ENCODE measurements around the gene CASP1.

CASP1 gene

DNA sequence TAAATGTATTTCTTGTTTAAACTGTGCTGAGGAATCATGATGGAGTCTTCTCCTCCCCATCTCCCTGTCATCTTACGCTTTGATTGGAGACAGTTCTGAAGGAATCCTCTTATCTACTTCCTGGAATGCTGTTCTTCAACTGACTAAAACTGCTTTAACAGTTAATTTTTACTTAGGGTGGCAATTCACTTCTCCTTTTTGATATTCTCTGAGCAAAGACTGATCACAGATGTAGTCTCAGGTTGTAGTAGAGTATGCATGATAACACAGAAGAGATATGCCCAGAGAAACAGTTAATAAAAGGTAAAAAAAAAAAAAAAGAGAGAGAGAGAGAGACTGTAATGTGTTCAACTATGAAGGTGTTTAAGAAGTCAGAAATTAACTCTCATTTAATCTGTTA lies 10.6 kb downstream of the CASP1 start:
- in situ Hi-C loops (cut with HindIII; ENCODE audit: low sequenced_read_pairs) = no loop called here
- no peak overlapping the region for H3K4me3 ChIP-seq (ENCODE audit: low read depth, low read length)
- DNase-seq (ENCODE audit: low read depth) = no peak
- TF ChIP-seq, protein P1, sequence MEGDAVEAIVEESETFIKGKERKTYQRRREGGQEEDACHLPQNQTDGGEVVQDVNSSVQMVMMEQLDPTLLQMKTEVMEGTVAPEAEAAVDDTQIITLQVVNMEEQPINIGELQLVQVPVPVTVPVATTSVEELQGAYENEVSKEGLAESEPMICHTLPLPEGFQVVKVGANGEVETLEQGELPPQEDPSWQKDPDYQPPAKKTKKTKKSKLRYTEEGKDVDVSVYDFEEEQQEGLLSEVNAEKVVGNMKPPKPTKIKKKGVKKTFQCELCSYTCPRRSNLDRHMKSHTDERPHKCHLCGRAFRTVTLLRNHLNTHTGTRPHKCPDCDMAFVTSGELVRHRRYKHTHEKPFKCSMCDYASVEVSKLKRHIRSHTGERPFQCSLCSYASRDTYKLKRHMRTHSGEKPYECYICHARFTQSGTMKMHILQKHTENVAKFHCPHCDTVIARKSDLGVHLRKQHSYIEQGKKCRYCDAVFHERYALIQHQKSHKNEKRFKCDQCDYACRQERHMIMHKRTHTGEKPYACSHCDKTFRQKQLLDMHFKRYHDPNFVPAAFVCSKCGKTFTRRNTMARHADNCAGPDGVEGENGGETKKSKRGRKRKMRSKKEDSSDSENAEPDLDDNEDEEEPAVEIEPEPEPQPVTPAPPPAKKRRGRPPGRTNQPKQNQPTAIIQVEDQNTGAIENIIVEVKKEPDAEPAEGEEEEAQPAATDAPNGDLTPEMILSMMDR (IDR thresholded peaks at IDR 0.05; ENCODE audit: low read depth, low read length, missing control alignments) = no peak

DNA sequence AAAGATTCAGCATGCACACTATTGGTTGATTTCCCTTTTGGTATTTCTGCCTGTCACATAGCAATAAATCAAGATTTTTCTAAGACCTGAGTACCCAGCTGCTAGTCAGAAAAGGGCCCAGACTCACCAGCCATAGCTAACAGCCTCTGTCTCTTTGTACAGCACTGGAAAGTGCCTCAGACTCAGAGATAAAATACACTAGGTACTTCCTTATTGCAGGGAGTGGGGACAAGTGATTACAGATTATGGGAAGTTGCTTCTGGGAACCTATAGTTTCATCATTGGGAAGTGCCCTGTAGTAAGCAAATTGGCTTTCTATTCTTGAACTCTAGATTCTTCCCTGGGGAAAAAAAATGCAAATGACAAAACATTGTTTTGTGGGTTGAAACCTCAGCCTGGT lies 11.9 kb downstream of the CASP1 start, which contains the start of gene CASP5:
TSS of gene CASP5 (minus strand) at position 166 of the 400 bp plus-strand sequence. CDS start at position 134, 32 bp downstream.
- TF ChIP-seq, protein P1 (IDR thresholded peaks at IDR 0.05; ENCODE audit: low read depth, low read length, missing control alignments) = no peak
- no peak for DNase-seq (ENCODE audit: low read depth)
- in situ Hi-C loops (cut with HindIII; ENCODE audit: low sequenced_read_pairs) = no loop called here
- H3K4me3 ChIP-seq (ENCODE audit: low read depth, low read length) = no peak within 1 kb of the TSS

DNA sequence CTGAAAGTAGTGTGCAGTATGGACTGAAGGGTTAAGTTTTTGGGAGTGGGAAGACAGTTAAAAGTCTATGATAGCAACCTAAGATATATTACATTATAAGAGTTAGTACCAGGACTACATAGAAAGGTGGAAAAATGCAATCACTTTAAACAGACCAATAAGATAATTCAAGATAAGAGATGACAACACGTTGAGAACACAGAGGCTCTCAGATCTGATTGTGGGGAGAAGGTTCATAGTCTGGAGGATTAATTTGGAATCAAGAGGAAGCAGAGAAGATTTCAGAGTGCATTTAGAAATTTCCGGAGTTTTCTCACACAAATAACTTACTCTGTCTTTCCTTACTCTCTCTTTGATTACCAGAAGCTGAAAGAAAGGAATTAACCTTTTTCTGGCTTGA lies 12.4 kb downstream of the CASP1 start:
- TF ChIP-seq, protein P1 (IDR thresholded peaks at IDR 0.05; ENCODE audit: low read depth, low read length, missing control alignments) = no peak
- no peak overlapping the region for H3K4me3 ChIP-seq (ENCODE audit: low read depth, low read length)
- no peak for DNase-seq (ENCODE audit: low read depth)
- in situ Hi-C loops (cut with HindIII; ENCODE audit: low sequenced_read_pairs) = no loop called here

DNA sequence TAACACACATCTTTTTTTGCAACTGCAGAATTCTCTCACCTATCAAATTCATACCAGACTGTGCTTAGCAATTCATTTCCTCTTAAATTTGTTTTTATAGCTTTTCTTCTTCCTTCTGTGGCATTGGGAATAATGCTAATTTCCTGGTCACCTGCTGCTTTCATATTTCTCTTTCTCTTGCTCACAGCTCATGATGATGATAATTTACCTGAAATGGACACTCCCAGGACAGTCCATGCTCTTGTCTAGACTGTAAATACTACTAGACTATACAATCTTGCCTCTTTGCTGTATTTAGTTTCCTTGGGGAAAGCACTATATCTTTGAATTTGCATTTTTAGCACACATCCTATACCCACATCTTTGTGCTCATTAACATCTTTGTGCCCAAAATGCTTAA lies 27.5 kb downstream of the CASP1 start:
- in situ Hi-C loops (cut with HindIII; ENCODE audit: low sequenced_read_pairs) = no loop called here
- no peak overlapping the region for H3K4me3 ChIP-seq (ENCODE audit: low read depth, low read length)
- DNase-seq (ENCODE audit: low read depth) = no peak
- TF ChIP-seq, protein P1 (IDR thresholded peaks at IDR 0.05; ENCODE audit: low read depth, low read length, missing control alignments) = no peak

DNA sequence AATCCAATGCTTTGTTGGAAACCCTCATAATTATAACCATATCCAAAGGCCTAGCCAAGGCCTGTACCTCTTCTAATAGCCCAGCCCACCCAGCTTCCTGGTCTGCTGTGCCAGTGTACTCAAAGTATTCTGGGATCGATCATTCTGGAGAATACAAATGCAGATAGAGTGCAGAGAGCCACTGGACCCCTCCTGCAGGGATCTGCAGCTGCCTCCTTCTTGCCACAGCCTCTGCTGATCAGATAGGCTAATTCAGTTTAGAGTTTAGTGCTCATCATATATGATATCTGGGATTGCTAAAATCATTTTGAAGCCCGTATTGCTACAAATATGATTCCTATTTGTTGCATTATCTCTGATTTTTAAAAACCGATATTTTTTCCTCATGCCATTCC lies 29.5 kb downstream of the CASP1 start:
- H3K4me3 ChIP-seq (ENCODE audit: low read depth, low read length) = no peak overlapping the region
- TF ChIP-seq, protein P1 (IDR thresholded peaks at IDR 0.05; ENCODE audit: low read depth, low read length, missing control alignments) = no peak
- in situ Hi-C loops (cut with HindIII; ENCODE audit: low sequenced_read_pairs) = no loop called here
- DNase-seq (ENCODE audit: low read depth) = no peak

DNA sequence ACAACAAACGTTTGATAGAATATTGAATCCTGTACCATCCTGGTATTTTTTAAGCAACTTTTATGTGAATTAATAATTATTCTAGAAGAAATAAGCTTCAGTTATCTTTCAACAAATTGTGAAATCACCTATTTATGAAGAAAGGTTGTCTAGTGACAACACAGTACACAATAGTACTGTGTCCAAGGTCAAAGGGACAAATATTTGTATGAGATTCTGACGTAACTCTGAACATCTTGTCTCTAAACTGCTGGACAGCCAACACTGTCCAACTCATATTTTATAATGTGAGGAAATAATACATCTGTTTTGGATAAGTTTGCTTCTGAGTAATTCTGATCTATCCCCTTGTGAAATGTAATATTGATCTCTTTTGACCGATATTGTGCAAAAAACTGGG lies 30.9 kb downstream of the CASP1 start:
- DNase-seq (ENCODE audit: low read depth) = no peak
- in situ Hi-C loops (cut with HindIII; ENCODE audit: low sequenced_read_pairs) = no loop called here
- TF ChIP-seq, protein P1 (IDR thresholded peaks at IDR 0.05; ENCODE audit: low read depth, low read length, missing control alignments) = no peak
- H3K4me3 ChIP-seq (ENCODE audit: low read depth, low read length) = no peak overlapping the region

DNA sequence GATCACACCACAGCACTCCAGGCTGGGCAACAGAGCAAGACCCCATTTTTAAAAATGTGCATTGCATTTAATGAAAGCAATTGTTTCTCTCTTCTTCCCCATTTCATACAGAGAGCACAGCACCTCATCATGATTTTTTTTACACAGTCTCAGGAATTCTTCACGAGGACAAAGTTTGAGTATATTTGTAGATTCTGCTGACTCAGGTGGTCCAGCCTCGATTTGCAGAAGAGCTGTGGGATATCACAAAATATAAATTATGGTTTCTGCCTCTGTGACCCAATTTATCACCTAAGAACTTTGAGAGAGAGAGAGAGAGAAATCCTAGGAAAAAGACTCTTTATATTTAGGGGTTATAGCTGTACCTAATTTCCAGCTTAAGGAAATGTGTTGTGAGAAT lies 31.8 kb downstream of the CASP1 start:
- in situ Hi-C loops (cut with HindIII; ENCODE audit: low sequenced_read_pairs) = no loop called here
- no peak overlapping the region for H3K4me3 ChIP-seq (ENCODE audit: low read depth, low read length)
- no peak for DNase-seq (ENCODE audit: low read depth)
- TF ChIP-seq, protein P1 (IDR thresholded peaks at IDR 0.05; ENCODE audit: low read depth, low read length, missing control alignments) = no peak
